Testis (tissue), 3 donors: ENCODE measurements around the gene ARID1B. TPM values are rescaled to one million over a fixed set of nuclear protein-coding genes. Genes with fewer than 3 reads are reported as not detected.

ENCODE experiments used
- DNase-seq: peaks from one replicate; pipeline ENCODE4 v3.0.0-alpha.2; 2019
- H3K27ac ChIP-seq, 2 donors: fragments of 200-600 bp; sonication (generic); one replicate each; pipeline ENCODE4 v1.5.1; 2019
- H3K27me3 ChIP-seq: fragments of 200-600 bp; sonication (generic); one replicate; pipeline ENCODE4 v1.5.1; 2019
- H3K36me3 ChIP-seq: fragments of 200-600 bp; sonication (generic); one replicate; pipeline ENCODE4 v1.5.1; 2017; ENCODE audit warnings: low read depth; ENCODE audit errors: missing control alignments
- H3K4me1 ChIP-seq: fragments of 200-600 bp; sonication (generic); one replicate; pipeline ENCODE4 v1.5.1; 2019
- H3K4me3 ChIP-seq, 2 donors: fragments of 200-600 bp; sonication (generic); one replicate each; pipeline ENCODE4 v1.5.1; 2017 to 2019
- H3K9me3 ChIP-seq: fragments of 200-600 bp; sonication (generic); one replicate; pipeline ENCODE4 v1.5.1; 2017
- CTCF ChIP-seq, 3 experiments: fragments of 450-650 bp in 2 of 3; fragments of 200-600 bp in 1 of 3; sonication (generic) in 1 of 3; IDR thresholded peaks; one replicate each; pipeline ENCODE4 v1.5.1; 2016 to 2019; ENCODE audit warnings: antibody characterized with exemption in 3 of 3, mild to moderate bottlenecking in 2 of 3, moderate library complexity in 1 of 3
- POLR2A ChIP-seq: fragments of 450-650 bp; IDR thresholded peaks from one replicate; pipeline ENCODE4 v1.6.1; 2017; ENCODE audit warnings: antibody characterized with exemption, mild to moderate bottlenecking, moderate library complexity
- WGBS, 2 donors: methylation state at CpG; one replicate each; pipeline ENCODE4 v1.1.5; 2018; 5-methylcytosine and 5-hydroxymethylcytosine counted together
- intact Hi-C: fragments of 100-400 bp; cut with DNase I; formaldehyde crosslinking; loops from one replicate; pipeline ENCODE4 v1.15.1; 2023; ENCODE audit warnings: low total_unique reads
- polyA plus RNA-seq: library from polyadenylated mRNA; stranded (reverse); fragments of 350-450 nt; fragmentation: Illumina TruSeq; extraction: RNeasy Lipid Tissue Mini Kit (QIAGEN cat#74804); gene quantifications from one replicate; pipeline ENCODE4 v1.2.3, GENCODE V29; 2014; ENCODE audit warnings: low read depth, low replicate concordance; ENCODE audit not compliant: insufficient read depth
- total RNA-seq, 2 donors: library from RNA; depleted of rRNA; stranded (reverse); fragments of >200 nt; gene quantifications; one replicate each; pipeline ENCODE4 v1.2.3, GENCODE V29; 2016

ARID1B gene
- total and polyA plus RNA-seq, 3 donors from 2014 or later, result 26.2 to 126 (median 103) TPM

DNA sequence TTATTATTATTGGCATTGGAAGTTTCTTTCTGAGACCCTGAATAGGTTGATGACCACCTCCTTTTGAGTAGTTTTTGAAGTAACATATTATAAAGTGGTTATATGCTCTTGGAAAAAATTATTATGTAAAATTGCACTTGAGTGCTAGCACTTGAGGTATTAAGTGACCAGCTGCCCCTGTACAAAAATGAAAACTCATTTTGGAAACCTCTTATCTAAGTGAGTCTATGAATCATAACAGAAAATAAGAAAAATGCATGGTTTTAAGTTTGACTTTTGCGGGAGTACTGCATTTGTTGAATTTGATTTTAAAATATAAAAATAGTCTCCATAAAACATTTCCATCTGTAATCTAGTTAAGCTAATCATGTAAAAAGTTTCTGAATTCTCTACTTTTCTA, 297.8 kb downstream of the ARID1B start:
- Histone ChIP-seq H3K27ac (no peak overlapping the region), H3K4me3 (no peak overlapping the region), H3K9me3 (no peaks in the 10 kb centered on the region), H3K36me3 (no peaks in the 10 kb centered on the region), H3K4me1 (no peaks in the 10 kb centered on the region), H3K27me3 (no peaks in the 10 kb centered on the region)
- intact Hi-C loops, result no loop called here
- TF ChIP-seq POLR2A (no peak), CTCF (IDR thresholded peaks at IDR 0.05) (no peak)
- WGBS, 2 donors, result 48 to 55% methylated on average over 1 of the region's 1 CpG
- DNase-seq, result no peak

DNA sequence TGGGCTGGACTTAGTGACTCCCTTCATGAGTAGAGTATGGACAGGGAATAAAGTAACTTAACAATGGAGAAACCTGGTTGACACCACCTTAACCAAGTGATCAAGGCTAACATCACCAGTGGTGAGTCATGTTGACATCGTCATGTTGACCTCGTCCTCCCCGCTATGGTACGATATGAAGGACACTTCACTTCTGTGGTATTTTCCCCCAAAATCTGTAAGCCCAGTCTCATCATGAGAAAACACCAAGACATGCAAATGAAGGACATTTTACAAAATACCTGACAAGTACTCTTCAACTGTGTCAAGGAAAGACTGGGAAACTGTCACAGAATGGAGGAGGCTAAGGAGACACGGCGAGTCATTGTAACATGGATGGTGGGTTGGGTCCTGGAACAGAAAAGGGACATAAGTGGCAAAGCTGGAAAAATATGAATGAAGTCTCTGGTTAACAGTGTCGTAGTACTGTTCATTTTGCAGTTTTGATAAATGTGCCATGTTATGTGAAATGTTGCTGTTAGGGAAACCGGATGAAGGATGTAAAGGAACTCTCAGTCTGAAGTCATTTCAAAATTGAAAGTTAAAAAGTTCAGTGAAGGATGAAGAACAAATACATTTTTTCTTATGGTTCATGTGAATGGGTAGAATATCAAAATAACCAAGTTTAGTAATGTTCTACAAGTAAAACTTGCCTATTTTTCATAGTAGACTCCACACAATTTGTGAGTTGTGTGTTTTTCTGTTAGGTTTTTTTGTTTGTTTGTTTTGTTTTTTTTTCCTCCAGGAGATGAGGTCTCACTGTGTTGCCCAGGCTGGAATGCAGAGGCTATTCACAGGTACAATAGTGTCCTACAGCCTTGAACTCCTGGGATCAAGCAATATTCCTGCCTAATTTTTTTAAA, 298.6 kb downstream of the ARID1B start:
- WGBS, 2 donors, result 91 to 96% methylated on average over 8 of the region's 8 CpGs
- Histone ChIP-seq H3K27me3 (no peaks in the 10 kb centered on the region), H3K4me3 (no peak overlapping the region), H3K4me1 (no peaks in the 10 kb centered on the region), H3K9me3 (no peaks in the 10 kb centered on the region), H3K36me3 (no peaks in the 10 kb centered on the region), H3K27ac (no peak overlapping the region)
- TF ChIP-seq POLR2A, result no peak
- TF ChIP-seq CTCF (IDR thresholded peaks at IDR 0.05), result no peak
- intact Hi-C loops, result no loop called here
- no peak for DNase-seq

DNA sequence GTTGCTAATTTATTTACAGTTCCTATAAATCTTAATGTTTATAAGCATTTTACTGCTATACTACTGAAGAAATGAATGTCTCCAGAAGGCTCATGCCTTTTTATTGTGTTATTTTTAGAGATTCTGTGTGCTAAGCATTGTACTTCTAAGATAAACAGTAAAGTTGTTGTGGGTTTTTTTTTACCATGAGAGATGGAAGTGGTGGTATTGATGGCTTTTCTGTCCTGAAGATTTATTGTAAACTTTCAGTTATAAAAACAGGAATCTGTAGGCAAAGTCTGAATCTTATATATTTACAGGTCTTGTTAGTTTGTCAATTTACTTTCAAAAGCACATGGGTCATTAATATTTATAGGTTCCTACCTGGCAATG, 299.3 kb downstream of the ARID1B start:
- intact Hi-C loops, result no loop called here
- TF ChIP-seq POLR2A, result no peak
- TF ChIP-seq CTCF (IDR thresholded peaks at IDR 0.05), result no peak
- Histone ChIP-seq H3K9me3 (no peaks in the 10 kb centered on the region), H3K36me3 (no peaks in the 10 kb centered on the region), H3K4me3 (no peak overlapping the region), H3K27ac (no peak overlapping the region), H3K4me1 (no peaks in the 10 kb centered on the region), H3K27me3 (no peaks in the 10 kb centered on the region)
- no peak for DNase-seq

DNA sequence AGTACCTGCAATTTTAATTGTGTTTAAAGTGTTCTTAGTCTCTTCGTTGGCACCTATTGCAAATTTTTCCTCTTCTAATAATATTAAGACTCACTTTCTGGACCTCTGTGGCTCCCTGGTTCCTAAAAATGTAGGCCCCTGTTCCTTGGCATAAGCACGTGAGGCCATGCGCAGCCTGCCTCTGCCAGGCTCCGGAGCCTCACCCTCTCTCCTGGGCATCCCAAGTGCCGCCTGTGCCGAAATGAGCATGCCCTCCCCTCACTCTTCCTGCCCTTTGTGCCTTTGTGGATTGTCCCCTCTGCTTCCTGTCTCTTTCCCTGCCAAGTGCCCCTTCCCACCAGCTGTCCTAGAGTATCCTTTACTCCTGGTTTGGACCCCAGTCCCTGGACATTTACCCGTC, 300.1 kb downstream of the ARID1B start:
- intact Hi-C loops, result no loop called here
- no peak overlapping the region for H3K4me3 ChIP-seq
- TF ChIP-seq POLR2A (no peak), CTCF (IDR thresholded peaks at IDR 0.05) (no peak)
- DNase-seq, result no peak
- H3K27me3 ChIP-seq, result no peaks in the 10 kb centered on the region
- H3K4me1 ChIP-seq, result no peaks in the 10 kb centered on the region
- no peaks in the 10 kb centered on the region for H3K36me3 ChIP-seq
- no peaks in the 10 kb centered on the region for H3K9me3 ChIP-seq
- H3K27ac ChIP-seq, result no peak overlapping the region
- WGBS, 2 donors, result 95 to 96% methylated on average over 7 of the region's 7 CpGs

- no peak overlapping the region for H3K27ac ChIP-seq
- 74 to 75% methylated on average over 3 of the region's 3 CpGs for WGBS, 2 donors
- H3K9me3 ChIP-seq, result no peaks in the 10 kb centered on the region
- no peaks in the 10 kb centered on the region for H3K36me3 ChIP-seq
- intact Hi-C loops, result no loop called here
- TF ChIP-seq POLR2A (no peak), CTCF (IDR thresholded peaks at IDR 0.05) (no peak)
- DNase-seq, result no peak
- no peaks in the 10 kb centered on the region for H3K4me1 ChIP-seq
- no peaks in the 10 kb centered on the region for H3K27me3 ChIP-seq
- no peak overlapping the region for H3K4me3 ChIP-seq
Measured at GRCh38 chr6:157078326-157078725, 301.1 kb downstream of the ARID1B start.
